ENCODE results near the gene FNIP2.

- no peak for TF ChIP-seq POLR2A (IDR thresholded peaks at IDR 0.05)
- no peak for TF ChIP-seq CTCF (IDR thresholded peaks at IDR 0.05)
Observed at GRCh38 chr4:158799013-158799770, 30.4 kb downstream of the FNIP2 start.
